GM23338 (cell line): ENCODE measurements around the gene KCND2. TPM values are rescaled to one million over a fixed set of nuclear protein-coding genes. Genes with fewer than 3 reads are reported as not detected.

ENCODE experiments used
- ATAC-seq: fragments of 200-7000 bp; cut with Tn5 transposase; 3 replicates; pipeline ENCODE4 v1.9.1; 2020
- DNase-seq: peaks from one replicate; pipeline ENCODE4 v3.0.0-alpha.2; 2015; ENCODE audit warnings: low spot score
- H2AFZ ChIP-seq: fragments of 200-600 bp; sonication (generic); 2 replicates; pipeline ENCODE4 v1.8.0; 2016; ENCODE audit warnings: antibody characterized with exemption, mild to moderate bottlenecking, moderate library complexity
- H3F3A ChIP-seq: fragments of 200-600 bp; sonication (generic); replicated peaks from 2 replicates; pipeline ENCODE4 v1.8.0; 2017; ENCODE audit warnings: antibody characterized with exemption, mixed run types, low read depth
- H3K27ac ChIP-seq: fragments of 200-600 bp; sonication (generic); 2 replicates; pipeline ENCODE4 v1.6.1; 2016; ENCODE audit warnings: low read depth
- H3K27me3 ChIP-seq: fragments of 200-600 bp; sonication (generic); 2 replicates; pipeline ENCODE4 v1.8.0; 2016; ENCODE audit warnings: mild to moderate bottlenecking, mixed run types, moderate library complexity; ENCODE audit not compliant: insufficient read depth
- H3K36me3 ChIP-seq: fragments of 200-600 bp; sonication (generic); 2 replicates; pipeline ENCODE4 v1.8.0; 2016; ENCODE audit warnings: mild to moderate bottlenecking; ENCODE audit not compliant: insufficient read depth
- H3K4me1 ChIP-seq: fragments of 200-600 bp; sonication (generic); 2 replicates; pipeline ENCODE4 v1.8.0; 2016; ENCODE audit warnings: mild to moderate bottlenecking, moderate library complexity; ENCODE audit not compliant: insufficient read depth
- H3K4me2 ChIP-seq: fragments of 200-600 bp; sonication (generic); 2 replicates; pipeline ENCODE4 v1.7.1; 2017; ENCODE audit warnings: mixed run types
- H3K4me3 ChIP-seq: fragments of 200-600 bp; sonication (generic); 2 replicates; pipeline ENCODE4 v1.6.1; 2016; ENCODE audit warnings: mixed run types
- H3K79me2 ChIP-seq: fragments of 200-600 bp; sonication (generic); replicated peaks from 2 replicates; pipeline ENCODE4 v1.8.0; 2017; ENCODE audit warnings: mild to moderate bottlenecking; ENCODE audit not compliant: insufficient read depth
- H3K9me2 ChIP-seq: fragments of 200-600 bp; sonication (generic); 2 replicates; pipeline ENCODE4 v1.8.0; 2017; ENCODE audit not compliant: insufficient read depth
- H4K20me1 ChIP-seq: fragments of 200-600 bp; sonication (generic); replicated peaks from 2 replicates; pipeline ENCODE4 v1.8.0; 2017; ENCODE audit warnings: mild to moderate bottlenecking; ENCODE audit not compliant: insufficient read depth
- H3K27ac Mint-ChIP-seq: 2 replicates; pipeline ENCODE4 v1.8.0; 2020; ENCODE audit warnings: inconsistent platforms, mild to moderate bottlenecking, moderate library complexity, mixed read lengths
- H3K27me3 Mint-ChIP-seq: 3 replicates; pipeline ENCODE4 v1.8.0; 2022; ENCODE audit warnings: low read depth, mild to moderate bottlenecking, moderate library complexity, mixed read lengths, inconsistent platforms; ENCODE audit not compliant: insufficient read depth, poor library complexity
- H3K36me3 Mint-ChIP-seq: 3 replicates; pipeline ENCODE4 v1.8.0; 2021; ENCODE audit warnings: low read depth, mild to moderate bottlenecking, inconsistent platforms, moderate library complexity, mixed read lengths
- H3K4me1 Mint-ChIP-seq: 3 replicates; pipeline ENCODE4 v1.8.0; 2020; ENCODE audit warnings: mild to moderate bottlenecking, inconsistent platforms, mixed read lengths
- H3K4me3 Mint-ChIP-seq: 3 replicates; pipeline ENCODE4 v1.8.0; 2021; ENCODE audit warnings: moderate library complexity, mild to moderate bottlenecking, inconsistent platforms, mixed read lengths
- H3K9me3 Mint-ChIP-seq: 3 replicates; pipeline ENCODE4 v1.8.0; 2020; ENCODE audit warnings: moderate library complexity, mild to moderate bottlenecking, inconsistent platforms, mixed read lengths
- CTCF ChIP-seq, 2 experiments: fragments of 200-600 bp in 1 of 2; sonication (generic) in 1 of 2; conservative IDR thresholded peaks; 2 replicates each; pipeline versions ENCODE4 v1.5.1 to v1.6.1; 2016 to 2017; ENCODE audit warnings: antibody characterized with exemption in 2 of 2, low read depth in 2 of 2, mild to moderate bottlenecking in 2 of 2, moderate library complexity in 1 of 2
- EZH2 ChIP-seq: fragments of 200-600 bp; sonication (generic); IDR thresholded peaks from one replicate; pipeline ENCODE4 v1.8.0; 2017; ENCODE audit warnings: antibody characterized with exemption, mild to moderate bottlenecking, low read depth; ENCODE audit not compliant: unreplicated experiment
- EZH2phosphoT487 ChIP-seq: fragments of 200-600 bp; sonication (generic); IDR thresholded peaks from one replicate; pipeline ENCODE4 v1.8.1; 2018; ENCODE audit warnings: antibody characterized with exemption; ENCODE audit not compliant: unreplicated experiment
- JUNB ChIP-seq: IDR thresholded peaks from one replicate; pipeline ENCODE4 v1.6.1; 2016; ENCODE audit warnings: antibody characterized with exemption; ENCODE audit not compliant: unreplicated experiment
- POLR2AphosphoS5 ChIP-seq: IDR thresholded peaks from 2 replicates; pipeline ENCODE4 v1.6.1; 2016; ENCODE audit warnings: antibody characterized with exemption, low read depth
- REST ChIP-seq: IDR thresholded peaks from one replicate; pipeline ENCODE4 v1.6.1; 2018; ENCODE audit warnings: antibody characterized with exemption; ENCODE audit not compliant: unreplicated experiment
- polyA plus RNA-seq: library from polyadenylated mRNA; unstranded; fragments of >200 nt; fragmentation: Nextera tagmentation; extraction: Ambion mirVana; gene quantifications from 2 replicates; pipeline ENCODE4 v1.2.1, GENCODE V29; 2016
- total RNA-seq: library from RNA; depleted of rRNA; stranded (reverse); fragments of >200 nt; shearing (Covaris generic); gene quantifications from 2 replicates; pipeline ENCODE4 v1.2.3, GENCODE V29; 2014

KCND2 gene
- total and polyA plus RNA-seq, 2 experiments from 2014 or later: 7.1 to 15.6 TPM

- H3F3A ChIP-seq: no peaks in the 10 kb centered on the region; the same call in 1 of the 2 replicates
- H3K4me1 Mint-ChIP-seq: peaks cover 42% of the 10 kb centered on the region
- H3K27ac Mint-ChIP-seq: no peak overlapping the region
- no peaks in the 10 kb centered on the region for H3K36me3 ChIP-seq
- peak overlapping the region; percentile 77 for H2AFZ ChIP-seq
- ATAC-seq: peak; percentile 56
- H3K4me3 Mint-ChIP-seq: peak overlapping the region; percentile 99
- H3K27ac ChIP-seq: no peak overlapping the region
- H3K27me3 ChIP-seq: peaks cover 7% of the 10 kb centered on the region; the same call in 1 of the 2 replicates
- DNase-seq: peak; percentile 92
- H3K4me3 ChIP-seq: peak overlapping the region; percentile 87
- no peaks in the 10 kb centered on the region for H4K20me1 ChIP-seq
- H3K9me3 Mint-ChIP-seq: no peaks in the 10 kb centered on the region; the same call in 2 of the 3 replicates
- H3K4me1 ChIP-seq: peaks cover 22% of the 10 kb centered on the region
- peaks cover 17% of the 10 kb centered on the region for H3K79me2 ChIP-seq
- H3K9me2 ChIP-seq: no peaks in the 10 kb centered on the region
- H3K36me3 Mint-ChIP-seq: peaks cover 21% of the 10 kb centered on the region
- TF ChIP-seq EZH2phosphoT487: no peak
- TF ChIP-seq CTCF (conservative IDR thresholded peaks at IDR 0.05; ENCODE audit: low read depth in 2 of 2): peak; percentile 84 to 94
- TF ChIP-seq JUNB: no peak
- TF ChIP-seq REST: no peak
- peak overlapping the region; percentile 88 for H3K4me2 ChIP-seq
- H3K27me3 Mint-ChIP-seq: peaks cover 22% of the 10 kb centered on the region
These were observed 714 bp upstream of the KCND2 start for GRCh38 chr7:120272261-120272660.

- no peaks in the 10 kb centered on the region; the same call in 1 of the 2 replicates for H3F3A ChIP-seq
- H2AFZ ChIP-seq: peak overlapping the region; percentile 95
- H3K4me1 Mint-ChIP-seq: peaks cover 44% of the 10 kb centered on the region
- H3K4me1 ChIP-seq: peaks cover 30% of the 10 kb centered on the region
- H3K36me3 ChIP-seq: no peaks in the 10 kb centered on the region
- H4K20me1 ChIP-seq: no peaks in the 10 kb centered on the region
- peak; percentile 40; the same call in 1 of the 2 replicates for TF ChIP-seq POLR2AphosphoS5
- no peak for TF ChIP-seq EZH2
- ATAC-seq: peak; percentile 71
- H3K27ac Mint-ChIP-seq: peak overlapping the region; percentile 97
- peak overlapping the region; percentile 87 for H3K4me3 ChIP-seq
- peaks cover 21% of the 10 kb centered on the region for H3K36me3 Mint-ChIP-seq
- H3K9me2 ChIP-seq: no peaks in the 10 kb centered on the region
- peak overlapping the region; percentile 99 for H3K4me3 Mint-ChIP-seq
- H3K4me2 ChIP-seq: peak overlapping the region; percentile 88
- H3K79me2 ChIP-seq: peaks cover 30% of the 10 kb centered on the region
- H3K27me3 ChIP-seq: peaks cover 7% of the 10 kb centered on the region; the same call in 1 of the 2 replicates
- DNase-seq: peak; percentile 85
- no peaks in the 10 kb centered on the region; the same call in 2 of the 3 replicates for H3K9me3 Mint-ChIP-seq
- H3K27me3 Mint-ChIP-seq: peaks cover 22% of the 10 kb centered on the region
- no peak overlapping the region for H3K27ac ChIP-seq
These were observed 551 bp downstream of the KCND2 start for GRCh38 chr7:120273476-120273975.
